Neural progenitor cell (in vitro differentiated cells): ENCODE data around the gene ZC3H15.

Experiments
- CTCF ChIP-seq: fragments of 200-600 bp; sonication (generic); IDR thresholded peaks from 2 replicates; pipeline ENCODE4 v1.5.1; 2017; ENCODE audit warnings: antibody characterized with exemption, mild to moderate bottlenecking
- EZH2 ChIP-seq: fragments of 200-600 bp; sonication (generic); IDR thresholded peaks from 2 replicates; pipeline ENCODE4 v1.6.1; 2017; ENCODE audit warnings: antibody characterized with exemption, mild to moderate bottlenecking, moderate library complexity
- EZH2phosphoT487 ChIP-seq: fragments of 200-600 bp; sonication (generic); IDR thresholded peaks from 2 replicates; pipeline ENCODE4 v1.6.1; 2017; ENCODE audit warnings: antibody characterized with exemption

DNA sequence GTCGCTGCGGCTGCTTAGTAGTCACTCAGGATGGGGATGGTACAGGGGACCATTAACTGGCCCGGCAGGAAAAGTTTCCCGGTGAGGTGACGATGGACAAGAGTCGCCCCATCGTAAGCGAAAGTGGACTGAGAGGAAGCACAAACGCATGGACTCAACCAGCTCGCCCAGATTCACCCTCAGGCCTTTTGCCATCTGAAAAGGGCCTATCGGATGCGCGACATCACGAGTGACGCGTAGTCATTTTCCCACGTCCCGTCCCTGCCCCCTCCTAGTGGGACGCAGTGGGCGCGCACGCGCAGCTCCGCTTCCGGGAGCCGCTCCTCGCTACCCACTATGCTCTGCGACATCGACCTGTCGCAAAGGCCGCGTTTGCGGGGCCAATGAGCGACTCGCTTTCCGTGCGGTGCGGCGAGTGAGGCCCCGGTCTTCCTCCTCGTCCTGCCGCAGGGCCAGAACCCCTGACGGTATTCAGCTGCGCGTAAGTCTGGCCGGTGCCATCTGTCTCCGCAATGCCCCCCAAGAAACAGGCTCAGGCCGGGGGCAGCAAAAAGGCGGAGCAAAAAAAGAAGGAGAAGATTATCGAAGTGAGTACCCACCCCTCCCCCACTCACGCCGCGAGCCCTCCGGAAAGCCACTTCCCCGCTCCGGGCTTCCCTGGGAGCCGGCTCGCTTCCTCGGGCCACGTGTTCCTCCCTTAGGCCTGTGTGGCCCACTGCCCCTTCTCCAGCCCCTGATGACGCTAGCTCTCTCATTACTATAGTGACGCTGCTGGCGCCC lies at the start of gene ZC3H15:
- TF ChIP-seq EZH2phosphoT487 (no peak), CTCF (no peak), EZH2 (no peak)
